H1 (cell line): ENCODE results near the gene B3GAT1. TPM values are rescaled to one million over a fixed set of nuclear protein-coding genes. Genes with fewer than 3 reads are reported as not detected.

Experiments
- CTCF ChIA-PET: fragments of 300-600 bp; sonication (Branson Sonifier 250); formaldehyde crosslinking; loops from one replicate; lab custom pipeline; 2021; ENCODE audit not compliant: partially characterized antibody; lab: Charles Lee
- POLR2A ChIA-PET: fragments of 300-600 bp; sonication (Branson Sonifier 250); formaldehyde crosslinking; loops from one replicate; lab custom pipeline; 2021; ENCODE audit warnings: inconsistent platforms; ENCODE audit not compliant: partially characterized antibody; lab: Charles Lee
- DNase-seq, 2 experiments: peaks; one replicate each; pipeline versions ENCODE4 v3.0.0 to v3.0.0-alpha.2; 2010 to 2022; ENCODE audit warnings: low spot score in 2 of 2, low read depth in 1 of 2, mixed read lengths in 1 of 2
- FAIRE-seq: peaks from 2 replicates; lab custom pipeline; 2011; peaks lifted over from hg19 to GRCh38; lab: Jason Lieb, UNC
- H2AFZ ChIP-seq: 2 replicates; pipeline ENCODE4 v1.8.1; 2012; ENCODE audit warnings: low read length, inconsistent platforms
- H2AK5ac ChIP-seq: 2 replicates; pipeline ENCODE4 v1.6.1; 2013; ENCODE audit warnings: low read depth, low read length
- H2BK120ac ChIP-seq: replicated peaks from 2 replicates; pipeline ENCODE3; 2013; ENCODE audit warnings: low read depth, low read length, inconsistent platforms
- H2BK12ac ChIP-seq: 2 replicates; pipeline ENCODE4 v1.6.1; 2013; ENCODE audit warnings: low read depth, low read length
- H2BK15ac ChIP-seq: 2 replicates; pipeline ENCODE4 v1.6.1; 2013; ENCODE audit warnings: low read length
- H2BK20ac ChIP-seq: 2 replicates; pipeline ENCODE4 v1.6.1; 2013; ENCODE audit warnings: low read length
- H2BK5ac ChIP-seq: 2 replicates; pipeline ENCODE4 v1.6.1; 2013; ENCODE audit warnings: low read depth, low read length
- H3K14ac ChIP-seq: 2 replicates; pipeline ENCODE4 v1.6.1; 2013; ENCODE audit warnings: inconsistent platforms; ENCODE audit not compliant: insufficient read length
- H3K18ac ChIP-seq: 2 replicates; pipeline ENCODE4 v1.6.1; 2013; ENCODE audit warnings: low read length; ENCODE audit errors: extremely low read depth
- H3K23ac ChIP-seq: 2 replicates; pipeline ENCODE4 v1.6.1; 2013; ENCODE audit warnings: inconsistent platforms; ENCODE audit not compliant: insufficient read length
- H3K23me2 ChIP-seq: 2 replicates; pipeline ENCODE4 v1.6.1; 2013; ENCODE audit warnings: low read depth, low read length
- H3K27ac ChIP-seq: 2 replicates; pipeline ENCODE4 v1.6.1; 2011; ENCODE audit warnings: low read depth, low read length, inconsistent platforms
- H3K27me3 ChIP-seq, 4 experiments: replicated peaks in 1 of 4; 1 replicate in 1 of 4; 2 replicates in 3 of 4; pipeline versions ENCODE4 v1.6.1 to v1.8.1; 2011 to 2013; ENCODE audit warnings: low read length in 3 of 4, mild to moderate bottlenecking in 3 of 4, inconsistent platforms in 2 of 4, mixed read lengths in 2 of 4, moderate library complexity in 1 of 4; ENCODE audit not compliant: control insufficient read depth in 3 of 4, insufficient read depth in 3 of 4; ENCODE audit errors: extremely low read depth in 1 of 4
- H3K36me3 ChIP-seq, 4 experiments: 2 replicates each; pipeline versions ENCODE4 v1.6.1 to v1.8.1; 2011 to 2013; ENCODE audit warnings: mild to moderate bottlenecking in 4 of 4, low read length in 3 of 4, moderate library complexity in 2 of 4, control low read depth in 1 of 4, inconsistent platforms in 1 of 4; ENCODE audit not compliant: insufficient read depth in 4 of 4, control insufficient read depth in 2 of 4
- H3K4ac ChIP-seq: replicated peaks from 2 replicates; pipeline ENCODE3; 2013; ENCODE audit warnings: low read length, low read depth, mixed read lengths, inconsistent platforms; ENCODE audit not compliant: insufficient read length
- H3K4me1 ChIP-seq, 4 experiments: replicated peaks in 1 of 4; 1 replicate in 1 of 4; 2 replicates in 3 of 4; pipeline versions ENCODE4 v1.6.1 to v1.8.1; 2011 to 2013; ENCODE audit warnings: low read length in 3 of 4, inconsistent platforms in 2 of 4, mixed read lengths in 1 of 4; ENCODE audit not compliant: insufficient read depth in 4 of 4, control insufficient read depth in 3 of 4
- H3K4me2 ChIP-seq, 2 experiments: 2 replicates each; pipeline versions ENCODE4 v1.6.1 to v1.8.1; 2011 to 2013; ENCODE audit warnings: low read depth in 2 of 2, low read length in 2 of 2, control low read depth in 1 of 2, inconsistent platforms in 1 of 2, mild to moderate bottlenecking in 1 of 2; ENCODE audit not compliant: insufficient read depth in 1 of 2
- H3K4me3 ChIP-seq, 4 experiments: fragments of 200-600, 300-600 bp in 1 of 4; sonication (generic), shearing (Covaris generic), sonication (Bioruptor Twin) in 1 of 4; 2 replicates each; pipeline versions ENCODE4 v1.5.1 to v1.8.1; 2011 to 2016; ENCODE audit warnings: low read length in 4 of 4, low read depth in 3 of 4, control low read depth in 2 of 4, inconsistent platforms in 2 of 4, mild to moderate bottlenecking in 2 of 4, mixed read lengths in 1 of 4, moderate library complexity in 1 of 4; ENCODE audit not compliant: insufficient read depth in 2 of 4; ENCODE audit errors: extremely low read depth in 1 of 4
- H3K56ac ChIP-seq: replicated peaks from 2 replicates; pipeline ENCODE3; 2013; ENCODE audit warnings: low read depth, mild to moderate bottlenecking, mixed read lengths, low read length, inconsistent platforms; ENCODE audit not compliant: insufficient read length
- H3K79me1 ChIP-seq: 2 replicates; pipeline ENCODE4 v1.6.1; 2013; ENCODE audit warnings: low read depth, low read length, control low read depth
- H3K79me2 ChIP-seq, 2 experiments: 2 replicates each; pipeline versions ENCODE4 v1.6.1 to v1.8.1; 2012 to 2013; ENCODE audit warnings: low read length in 2 of 2, mild to moderate bottlenecking in 2 of 2, inconsistent platforms in 1 of 2; ENCODE audit not compliant: insufficient read depth in 2 of 2, control insufficient read depth in 1 of 2
- H3K9ac ChIP-seq, 4 experiments: replicated peaks in 1 of 4; 1 replicate in 1 of 4; 2 replicates in 3 of 4; pipeline versions ENCODE4 v1.6.1 to v1.8.1; 2011 to 2013; ENCODE audit warnings: low read depth in 3 of 4, low read length in 3 of 4, control low read depth in 2 of 4, mild to moderate bottlenecking in 2 of 4, moderate library complexity in 2 of 4, inconsistent platforms in 1 of 4; ENCODE audit errors: extremely low read depth in 1 of 4
- H3K9me3 ChIP-seq, 2 experiments: 2 replicates each; pipeline versions ENCODE4 v1.6.1 to v1.8.1; 2012 to 2013; ENCODE audit warnings: mild to moderate bottlenecking in 2 of 2, moderate library complexity in 2 of 2, control low read depth in 1 of 2, inconsistent platforms in 1 of 2, low read depth in 1 of 2, low read length in 1 of 2, mixed read lengths in 1 of 2; ENCODE audit not compliant: insufficient read depth in 2 of 2
- H4K20me1 ChIP-seq, 2 experiments: replicated peaks in 1 of 2; 2 replicates each; pipeline versions ENCODE3 to v1.8.1; 2011 to 2013; ENCODE audit warnings: inconsistent platforms in 2 of 2, low read length in 2 of 2, mild to moderate bottlenecking in 1 of 2; ENCODE audit not compliant: insufficient read depth in 2 of 2, control insufficient read depth in 1 of 2
- H4K5ac ChIP-seq: 2 replicates; pipeline ENCODE4 v1.6.1; 2013; ENCODE audit warnings: low read length, low read depth, mixed read lengths, inconsistent platforms; ENCODE audit not compliant: insufficient read length
- H4K8ac ChIP-seq: 2 replicates; pipeline ENCODE4 v1.8.0; 2013; ENCODE audit warnings: mild to moderate bottlenecking, moderate library complexity, low read length, inconsistent platforms; ENCODE audit not compliant: insufficient read depth; ENCODE audit errors: extremely low read depth
- H4K91ac ChIP-seq: replicated peaks from 2 replicates; pipeline ENCODE3; 2013; ENCODE audit warnings: low read length, mixed read lengths, inconsistent platforms; ENCODE audit not compliant: insufficient read length
- ATF2 ChIP-seq: IDR thresholded peaks from 2 replicates; pipeline ENCODE4 v1.6.1; 2012; ENCODE audit warnings: low read length, inconsistent platforms
- BRCA1 ChIP-seq: IDR thresholded peaks from 2 replicates; pipeline ENCODE4 v1.6.1; 2012; ENCODE audit warnings: low read depth, low read length, improper control_type of control experiment
- CBX8 ChIP-seq: fragments of 300-800, 300-1000 bp; sonication (generic); IDR thresholded peaks from 2 replicates; pipeline ENCODE4 v1.7.1; 2016; ENCODE audit warnings: low read depth, low read length, borderline replicate concordance
- EP300 ChIP-seq, 2 experiments: IDR thresholded peaks; 1 replicate in 1 of 2; 2 replicates in 1 of 2; pipeline ENCODE4 v1.6.1; 2011 to 2012; ENCODE audit warnings: low read depth in 2 of 2, low read length in 2 of 2, mild to moderate bottlenecking in 2 of 2, borderline replicate concordance in 1 of 2, inconsistent platforms in 1 of 2, moderate library complexity in 1 of 2
- JUND ChIP-seq: IDR thresholded peaks from 2 replicates; pipeline ENCODE4 v1.6.1; 2011; ENCODE audit warnings: mild to moderate bottlenecking, improper control_type of control experiment, low read length
- MAFK ChIP-seq: IDR thresholded peaks from 2 replicates; pipeline ENCODE4 v1.6.1; 2012; ENCODE audit warnings: low read depth, mild to moderate bottlenecking, improper control_type of control experiment, low read length
- POLR2A ChIP-seq, 2 experiments: IDR thresholded peaks; 1 replicate in 1 of 2; 2 replicates in 1 of 2; pipeline ENCODE4 v1.6.1; 2011; ENCODE audit warnings: low read depth in 2 of 2, low read length in 2 of 2, mild to moderate bottlenecking in 2 of 2; ENCODE audit errors: control extremely low read depth in 1 of 2
- RBBP5 ChIP-seq: IDR thresholded peaks from 2 replicates; pipeline ENCODE4 v1.7.1; 2012; ENCODE audit warnings: low read depth, mild to moderate bottlenecking, inconsistent platforms, low read length, moderate library complexity, borderline replicate concordance
- RNF2 ChIP-seq: fragments of 200-900, 300-1000 bp; sonication (generic); IDR thresholded peaks from 2 replicates; pipeline ENCODE4 v1.7.1; 2016; ENCODE audit warnings: borderline replicate concordance, low read depth, mild to moderate bottlenecking, antibody characterized with exemption, low read length; ENCODE audit not compliant: poor library complexity, severe bottlenecking; ENCODE audit errors: missing control alignments
- SIX5 ChIP-seq: IDR thresholded peaks from 2 replicates; pipeline ENCODE4 v1.6.1; 2011; ENCODE audit warnings: mild to moderate bottlenecking, low read depth, low read length
- SP1 ChIP-seq: IDR thresholded peaks from 2 replicates; pipeline ENCODE4 v1.6.1; 2011; ENCODE audit warnings: low read depth, low read length
- SUZ12 ChIP-seq: fragments of 200-600 bp; sonication (generic); IDR thresholded peaks from 2 replicates; pipeline ENCODE4 v1.6.1; 2012; ENCODE audit warnings: mild to moderate bottlenecking, inconsistent platforms, low read length, moderate library complexity, mixed read lengths
- whole genome bisulfite sequencing, 2 experiments: shearing (Covaris generic) in 1 of 2; methylation state at CpG; one replicate each; pipeline versions ENCODE4 v1.1.6 to v1.1.7; 2013 to 2015; ENCODE audit warnings: low lambda C conversion rate in 2 of 2, mixed read lengths in 2 of 2, inconsistent platforms in 1 of 2, low coverage in 1 of 2, missing lambda C conversion rate in 1 of 2; ENCODE audit not compliant: insufficient replicate concordance in 2 of 2, insufficient coverage in 1 of 2, insufficient read length in 1 of 2; ENCODE audit errors: extremely low coverage in 1 of 2, missing lambda C conversion rate in 1 of 2; 5-methylcytosine and 5-hydroxymethylcytosine counted together
- polyA plus RNA-seq, 7 experiments: library from polyadenylated mRNA; depleted of rRNA in 3 of 7; stranded (reverse) in 5 of 7; unstranded in 2 of 7; fragments of >200 nt in 5 of 7; fragments of 200-250 nt in 2 of 7; gene quantifications; 1 replicate in 5 of 7; 2 replicates in 1 of 7; 4 replicates in 1 of 7; pipeline versions ENCODE4 v1.2.1 to v1.2.3, GENCODE V29; 2011 to 2013; ENCODE audit warnings: missing spikeins in 2 of 7, mixed read lengths in 2 of 7
- total RNA-seq: library from RNA; stranded (reverse); fragmentation: NEBNext Ultra II Directional; extraction: Animal tissue kit (Norgen Biotek cat#: 25700); gene quantifications from 2 replicates; pipeline ENCODE4 v1.2.1, GENCODE V29; 2021

Gene B3GAT1
- total and polyA plus RNA-seq, 2 of the 8 experiments (the other 6 are each of a cell fraction or from before 2014, with no cell fraction given), result 19.7 to 32.4 TPM

GRCh38 chr11:134405841-134406240 lies 6.2 kb downstream of the B3GAT1 start:
- no peak overlapping the region for H3K14ac ChIP-seq
- DNase-seq, result no peak
- peaks cover 19% of the 10 kb centered on the region for H3K79me1 ChIP-seq
- no peak overlapping the region for H3K4me3 ChIP-seq
- H3K27ac ChIP-seq, result no peak overlapping the region
- H4K5ac ChIP-seq, result no peak overlapping the region
- H2BK120ac ChIP-seq, result no peak overlapping the region
- no peak overlapping the region for H2BK15ac ChIP-seq
- H3K56ac ChIP-seq, result no peak overlapping the region
- H2AK5ac ChIP-seq, result no peak overlapping the region
- H3K79me2 ChIP-seq, result peaks cover 4 to 56% of the 10 kb centered on the region in 2 experiments; a peak in 2 of 4 replicates
- no peak overlapping the region for H4K91ac ChIP-seq
- no peak overlapping the region for H2BK20ac ChIP-seq
- no peaks in the 10 kb centered on the region for H3K9me3 ChIP-seq
- no peak overlapping the region for H3K4me2 ChIP-seq
- no peak overlapping the region; the same call in 1 of the 2 replicates for H4K8ac ChIP-seq
- no peak overlapping the region for H2BK5ac ChIP-seq
- H3K9ac ChIP-seq, result no peak overlapping the region
- FAIRE-seq, result no peak
- no peak overlapping the region for H3K18ac ChIP-seq
- ChIA-PET POLR2A (no interaction called here), CTCF (interaction anchor here (0.7 to 2.3 kb wide), 3 partner anchors 10 to 15 kb away, joined by 4 to 14 read pairs (median 5); no protein-coding TSS in a partner anchor)
- H3K27me3 ChIP-seq, result peaks cover 0 to 2% (median under 1%) of the 10 kb centered on the region in 4 experiments; a peak in 2 of 7 replicates
- no peak overlapping the region for H2AFZ ChIP-seq
- H2BK12ac ChIP-seq, result peak overlapping the region; percentile 17; the same call in 1 of the 2 replicates
- H3K36me3 ChIP-seq, result peaks cover 0 to 2% (median 0%) of the 10 kb centered on the region in 4 experiments; a peak in 1 of 8 replicates
- peaks cover 2 to 15% (median 10%) of the 10 kb centered on the region in 4 experiments; a peak in 6 of 7 replicates for H3K4me1 ChIP-seq
- WGBS, 2 experiments, result 90% methylated on average over 9 of the region's 9 CpGs; no CpG with 5 or more reads in 1 of the 2 experiments
- no peaks in the 10 kb centered on the region for H3K23me2 ChIP-seq
- peaks cover 15 to 27% of the 10 kb centered on the region in 2 experiments for H4K20me1 ChIP-seq
- H3K23ac ChIP-seq, result no peak overlapping the region
- no peak overlapping the region for H3K4ac ChIP-seq
- no peak for TF ChIP-seq EP300 (IDR thresholded peaks at IDR 0.05; ENCODE audit: borderline replicate concordance in 1 of 2, low read depth in 2 of 2, low read length in 2 of 2)
- TF ChIP-seq POLR2A (IDR thresholded peaks at IDR 0.05; ENCODE audit: control extremely low read depth in 1 of 2, low read depth in 2 of 2, low read length in 2 of 2), result no peak
- TF ChIP-seq SP1, result no peak
- no peak for TF ChIP-seq ATF2
- TF ChIP-seq RNF2, result no peak
- no peak for TF ChIP-seq BRCA1
- no peak for TF ChIP-seq SUZ12
- no peak for TF ChIP-seq RBBP5
- no peak for TF ChIP-seq JUND
- no peak for TF ChIP-seq SIX5
- no peak for TF ChIP-seq MAFK
- no peak for TF ChIP-seq CBX8
